Heart left ventricle (tissue), 13 donors: ENCODE measurements around the gene NDUFAF2.

Experiments used
- CTCF ChIP-seq, 12 donors: fragments of 200-600 bp; sonication (generic) in 4 of 12; IDR thresholded peaks; one replicate each; pipeline versions ENCODE4 v1.5.0 to v1.8.0; 2018 to 2022; ENCODE audit warnings: antibody characterized with exemption in 12 of 12, mild to moderate bottlenecking in 5 of 12
- POLR2A ChIP-seq, 2 donors: fragments of 450-650 bp; IDR thresholded peaks; one replicate each; pipeline ENCODE4 v1.6.1; 2017; ENCODE audit warnings: antibody characterized with exemption in 2 of 2, mild to moderate bottlenecking in 2 of 2, moderate library complexity in 2 of 2
- donor health status: ischemic (EF 13 %, LVEDD 7.1; RV severe dilation, severe dysfunction).
- donor health status: DM: no; HTN: yes; CAD: no.
- donor health status: DM: no; HTN: no; CAD: no.
- donor health status: ischemic (EF 25% LVEDD 6.9; RV normal size, moderate dysfunction).
- donor health status: ischemic (EF 25% LVEDD 5.7; RV mildly dilated, moderate dysfunction).
- donor health status: ischemic (EF 35%, LVEDD 5.7; RV mildly dilated, moderate dysfunction).
- donor health status: nonischemic (EF 11% LVEDD 7.7; RV severe dilation, severe dysfunction).
- donor health status: DM: yes; HTN: yes; CAD: no.
- donor health status: PGD.
- donor health status: ischemic (EF 29% LVEDD 5.4; RV normal size, mild dysfunction).
- donor health status: nonischemic (EF 23%, LVEDD 6.1; RV moderate dilation, normal function).

- TF ChIP-seq POLR2A (IDR thresholded peaks at IDR 0.05) (no peak), CTCF (IDR thresholded peaks at IDR 0.05) (no peak)
Observed at GRCh38 chr5:61198606-61199005, 253.6 kb downstream of the NDUFAF2 start.
